HG02852 (cell line): ENCODE results near the gene CCL18.
"Not testable (repeated sequence)": the region's sequence is repeated elsewhere in the genome, so short reads cannot be mapped to it uniquely, and the experiment has no call there.

Experiments
- ATAC-seq: cut with Tn5 transposase; IDR thresholded peaks from one replicate; pipeline ENCODE4 v1.9.1; 2021; ENCODE audit warnings: mild to moderate bottlenecking, moderate library complexity; ENCODE audit not compliant: unreplicated experiment

CCL18 gene

GRCh38 chr17:36099004-36099403 is 34.9 kb downstream of the CCL18 start:
- not testable (repeated sequence) for ATAC-seq

DNA sequence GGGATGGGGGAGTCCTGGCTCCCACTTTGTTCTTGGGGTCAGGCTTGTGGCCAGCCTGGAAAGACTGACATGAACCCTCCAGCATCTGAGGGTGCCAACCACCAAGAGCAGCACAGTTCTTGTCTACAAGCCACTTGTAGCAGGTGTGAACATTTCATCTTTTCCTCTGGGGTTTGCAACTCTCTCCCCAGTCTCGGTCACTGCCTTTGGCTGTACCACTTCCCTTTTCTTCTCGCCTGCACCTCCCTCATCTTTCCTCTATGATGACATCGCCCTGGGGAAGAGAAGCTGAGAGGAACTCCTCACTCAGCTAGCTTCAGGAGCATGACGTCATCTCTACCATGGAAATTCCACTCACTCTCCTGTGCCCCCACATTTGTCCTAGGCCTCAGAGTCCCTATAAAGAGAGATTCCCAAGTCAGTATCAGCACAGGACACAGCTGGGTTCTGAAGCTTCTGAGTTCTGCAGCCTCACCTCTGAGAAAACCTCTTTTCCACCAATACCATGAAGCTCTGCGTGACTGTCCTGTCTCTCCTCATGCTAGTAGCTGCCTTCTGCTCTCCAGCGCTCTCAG is 39.4 kb downstream of the CCL18 start, which contains the start of gene CCL4:
Gene CCL4, plus strand, starts transcription at position 427 of the 575 bp plus-strand sequence. Its CDS starts 79 bp downstream, at position 506.
- ATAC-seq, result peak; percentile 77

- ATAC-seq, result not testable (repeated sequence)
Measured at GRCh38 chr17:36104246-36104645, 40.2 kb downstream of the CCL18 start.

- no peak for ATAC-seq
Measured at GRCh38 chr17:36104701-36105181, 40.7 kb downstream of the CCL18 start.

DNA sequence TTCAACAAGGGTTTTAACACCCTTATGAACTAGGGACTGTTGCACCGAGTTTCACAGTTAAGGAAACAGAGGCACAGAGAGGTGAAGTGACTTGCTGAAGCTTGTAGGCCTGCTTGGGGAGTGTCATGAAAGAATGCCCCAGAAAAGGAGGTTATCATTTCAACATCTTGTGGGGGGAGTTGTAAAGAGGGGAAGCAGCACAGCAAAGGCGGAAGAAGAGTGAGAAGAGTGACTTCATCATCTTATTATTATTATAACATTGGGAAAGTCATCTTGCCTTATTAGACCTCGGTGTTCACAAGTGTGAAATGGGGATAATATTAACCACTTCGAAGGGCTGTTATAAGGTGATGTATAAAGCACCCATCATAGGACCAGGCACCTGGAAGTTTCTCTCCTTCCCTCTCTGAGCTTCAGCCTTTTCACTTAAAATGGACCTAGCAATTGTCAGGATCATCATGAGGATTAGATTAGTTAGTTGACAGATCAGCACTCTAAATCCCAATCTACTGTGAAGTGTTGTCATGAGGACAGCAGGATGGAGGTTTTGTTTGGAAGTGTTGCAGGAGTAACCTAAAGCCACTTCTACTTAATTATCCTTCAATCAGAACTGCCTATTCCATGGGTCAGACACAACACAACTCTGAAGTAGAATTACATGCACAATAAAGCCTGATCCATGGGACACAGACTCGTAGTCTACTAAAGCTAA is 41.9 kb downstream of the CCL18 start:
- ATAC-seq, result no peak

GRCh38 chr17:36106493-36106835 is 42.4 kb downstream of the CCL18 start:
- ATAC-seq, result no peak

- no peak for ATAC-seq
Measured at GRCh38 chr17:36107660-36108059, 43.6 kb downstream of the CCL18 start.

DNA sequence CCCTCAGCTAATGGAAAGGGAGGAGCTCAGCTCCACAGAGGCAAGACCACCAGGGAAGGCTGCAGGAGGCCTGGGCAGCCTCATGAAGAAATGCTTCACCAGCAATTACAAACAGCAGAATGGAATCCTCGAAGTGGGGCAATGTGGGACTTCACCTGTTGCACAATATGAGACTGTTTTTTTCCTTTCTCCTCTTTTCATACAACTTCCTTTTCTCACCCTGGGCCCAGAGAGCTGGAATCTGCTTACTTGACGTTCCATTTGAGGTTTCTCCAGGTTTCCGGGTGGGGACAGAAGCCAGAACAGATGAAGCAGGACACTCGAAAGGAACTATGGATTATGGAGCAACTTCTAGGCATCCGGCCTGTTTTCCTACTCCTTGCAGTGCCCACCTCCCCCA is 44.2 kb downstream of the CCL18 start:
- ATAC-seq, result not testable (repeated sequence)

DNA sequence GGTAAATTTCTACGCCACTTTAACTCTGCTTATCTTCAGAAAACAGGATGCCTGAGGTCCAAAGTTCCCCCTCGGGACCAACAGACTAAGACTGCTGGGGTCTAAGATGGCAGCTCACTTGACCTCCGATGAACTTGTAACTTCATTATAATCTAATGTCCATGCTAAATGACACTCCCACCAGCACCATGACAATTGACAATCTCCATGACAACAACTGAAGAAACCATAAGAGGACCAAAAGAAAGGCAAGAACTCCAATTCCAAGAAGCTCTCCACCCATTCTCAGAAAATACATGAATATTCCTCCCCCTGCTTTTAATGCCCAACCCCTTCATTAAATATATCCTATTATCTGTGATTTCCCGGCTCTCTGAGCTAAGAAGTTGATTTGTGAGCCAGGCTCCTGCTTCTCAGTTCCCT is 47.0 kb downstream of the CCL18 start:
- ATAC-seq, result no peak

- no peak for ATAC-seq
Measured at GRCh38 chr17:36112572-36112971, 48.5 kb downstream of the CCL18 start.

DNA sequence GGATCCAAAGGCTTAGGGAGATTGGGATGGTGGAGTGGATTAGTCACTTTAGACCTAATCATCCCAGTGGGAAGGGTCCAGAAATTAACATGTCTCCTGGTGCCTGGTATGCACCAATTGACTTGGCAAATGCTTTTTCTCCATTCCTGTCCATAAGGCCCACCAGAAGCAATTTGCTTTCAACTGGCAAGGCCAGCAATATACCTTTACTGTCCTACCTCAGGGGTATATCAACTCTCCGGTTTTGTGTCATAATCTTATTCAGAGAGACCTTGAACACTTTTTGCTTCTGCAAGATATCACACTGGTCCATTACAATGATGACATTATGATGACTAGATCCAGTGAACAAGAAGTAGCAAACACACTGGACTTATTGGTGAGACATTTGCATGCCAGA is 49.1 kb downstream of the CCL18 start:
- not testable (repeated sequence) for ATAC-seq

- not testable (repeated sequence) for ATAC-seq
Measured at GRCh38 chr17:36114971-36115648, 51.0 kb downstream of the CCL18 start.

DNA sequence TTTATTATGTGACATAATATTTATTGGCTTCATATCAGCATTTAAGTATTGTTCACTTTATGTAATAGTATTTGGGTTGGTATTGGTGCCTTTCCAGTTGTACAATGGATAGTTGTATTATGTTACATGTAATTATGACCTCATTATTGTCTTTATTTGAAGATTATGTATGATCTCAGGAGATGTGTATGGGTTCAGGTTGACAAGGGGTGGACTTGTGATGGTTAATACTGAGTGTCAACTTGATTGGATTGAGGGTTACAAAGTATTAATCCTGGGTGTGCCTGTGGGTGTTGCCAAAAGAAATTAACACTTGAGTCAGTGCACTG is 51.5 kb downstream of the CCL18 start:
- not testable (repeated sequence) for ATAC-seq

GRCh38 chr17:36117505-36118382 is 53.7 kb downstream of the CCL18 start:
- peak; percentile 48 for ATAC-seq

DNA sequence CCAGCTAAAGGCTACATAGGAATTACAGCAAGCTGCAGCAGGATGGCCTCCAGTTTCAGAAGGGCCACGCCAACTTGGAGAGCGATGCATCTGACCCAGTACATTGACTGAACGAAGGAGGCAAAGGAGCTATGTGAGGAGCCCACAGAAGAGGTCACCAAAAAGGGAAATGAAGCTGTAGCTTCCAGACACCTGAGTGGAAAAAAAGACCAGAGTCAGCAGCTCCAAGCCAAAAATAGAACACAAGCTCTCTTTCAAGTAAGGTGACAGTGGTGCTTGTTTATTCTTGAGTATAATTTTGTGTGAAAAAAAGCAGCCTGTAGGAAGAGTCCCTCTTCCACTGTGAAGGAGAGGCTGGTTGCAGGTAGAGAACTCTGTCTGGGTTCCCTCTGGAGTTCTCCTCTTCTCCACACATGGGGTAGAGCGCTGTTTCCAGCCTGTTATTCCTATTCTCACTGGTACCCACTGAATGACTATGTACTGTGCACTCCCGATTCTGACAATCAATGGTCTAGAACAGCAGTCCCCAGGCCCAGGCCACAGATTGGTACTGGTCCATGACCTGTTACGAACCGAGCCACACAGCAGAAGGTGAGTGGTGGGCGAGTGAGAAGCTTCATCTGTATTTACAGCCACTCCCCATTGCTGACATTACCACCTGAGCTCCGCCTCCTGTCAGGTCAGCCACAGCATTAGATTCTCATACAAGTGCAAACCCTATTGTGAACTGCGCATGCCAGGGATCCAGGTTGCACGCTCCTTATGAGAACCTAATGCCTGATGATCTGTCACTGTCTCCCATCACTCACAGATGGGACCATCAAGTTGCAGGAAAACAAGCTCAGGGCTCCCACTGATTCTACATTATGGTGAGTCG is 54.6 kb downstream of the CCL18 start:
- ATAC-seq, result no peak

- no peak for ATAC-seq
Measured at GRCh38 chr17:36120221-36120620, 56.1 kb downstream of the CCL18 start.

GRCh38 chr17:36121099-36121498 is 57.0 kb downstream of the CCL18 start:
- ATAC-seq, result not testable (repeated sequence)
